AG08395 (cell line): ENCODE results near the gene TASP1.
A peak's percentile ranks its signal among the peaks of the same experiment; 100 is the strongest.
"Not testable (repeated sequence)": the region's sequence is repeated elsewhere in the genome, so short reads cannot be mapped to it uniquely, and the experiment has no call there.

Experiments
- DNase-seq: peaks from one replicate; pipeline ENCODE4 v3.0.0; 2012; ENCODE audit warnings: mixed read lengths, low spot score

The TASP1 gene

GRCh38 chr20:13638496-13639149 lies at the start of gene TASP1:
Gene TASP1 (minus strand): TSS chr20:13638932. CDS start chr20:13630078, 8,854 bp downstream.
- DNase-seq, result peak; percentile 98

GRCh38 chr20:13687815-13688214 lies 49.1 kb upstream of the TASP1 start:
- DNase-seq, result no peak

- no peak for DNase-seq
Observed at GRCh38 chr20:13685623-13686022, 46.9 kb upstream of the TASP1 start.

- peak; percentile 18 for DNase-seq
Observed at GRCh38 chr20:13684566-13685222, 46.0 kb upstream of the TASP1 start.

GRCh38 chr20:13683833-13684232 lies 45.1 kb upstream of the TASP1 start:
- no peak for DNase-seq

GRCh38 chr20:13681248-13682125 lies 42.8 kb upstream of the TASP1 start:
- DNase-seq, result no peak

GRCh38 chr20:13678944-13679343 lies 40.2 kb upstream of the TASP1 start:
- no peak for DNase-seq

- no peak for DNase-seq
Observed at GRCh38 chr20:13677241-13677640, 38.5 kb upstream of the TASP1 start.

GRCh38 chr20:13676682-13677081 lies 38.0 kb upstream of the TASP1 start:
- no peak for DNase-seq

- no peak for DNase-seq
Observed at GRCh38 chr20:13672690-13673089, 34.0 kb upstream of the TASP1 start.

GRCh38 chr20:13671916-13672378 lies 33.2 kb upstream of the TASP1 start:
- DNase-seq, result peak; percentile 81

- no peak for DNase-seq
Observed at GRCh38 chr20:13671512-13671911, 32.8 kb upstream of the TASP1 start.

GRCh38 chr20:13670160-13670559 lies 31.4 kb upstream of the TASP1 start:
- DNase-seq, result no peak

GRCh38 chr20:13665709-13666395 lies 27.1 kb upstream of the TASP1 start:
- no peak for DNase-seq

GRCh38 chr20:13661070-13661685 lies 22.4 kb upstream of the TASP1 start:
- DNase-seq, result no peak

GRCh38 chr20:13659288-13659687 lies 20.6 kb upstream of the TASP1 start:
- no peak for DNase-seq

- DNase-seq, result not testable (repeated sequence)
Observed at GRCh38 chr20:13658060-13658459, 19.3 kb upstream of the TASP1 start.

- DNase-seq, result no peak
Observed at GRCh38 chr20:13656721-13657368, 18.1 kb upstream of the TASP1 start.

- no peak for DNase-seq
Observed at GRCh38 chr20:13654463-13655023, 15.8 kb upstream of the TASP1 start.

- no peak for DNase-seq
Observed at GRCh38 chr20:13650474-13650873, 11.7 kb upstream of the TASP1 start.
